SK-N-SH (cell line): Measurements from ENCODE around the gene SINHCAF. TPM values are rescaled to one million over a fixed set of nuclear protein-coding genes. Genes with fewer than 3 reads are reported as not detected.

ENCODE experiments used
- CTCF ChIA-PET: fragments of 300-600, 350-600 bp; formaldehyde crosslinking; extraction: SDS; loops from one replicate; lab custom pipeline; 2021; lab: Yijun Ruan, JAX
- POLR2A ChIA-PET: fragments of 350-600 bp; sonication (Branson Sonifier 250); formaldehyde crosslinking; extraction: SDS; loops from one replicate; lab custom pipeline; 2020; ENCODE audit warnings: antibody characterized with exemption, inconsistent platforms; lab: Yijun Ruan, JAX
- DNase-seq: peaks from one replicate; pipeline ENCODE4 v3.0.0; 2012
- H2AFZ ChIP-seq: fragments of 200-600 bp; sonication (generic); 2 replicates; pipeline ENCODE4 v1.8.1; 2016; ENCODE audit warnings: antibody characterized with exemption, mild to moderate bottlenecking, low read depth
- H3F3A ChIP-seq: fragments of 200-600 bp; sonication (generic); replicated peaks from 2 replicates; pipeline ENCODE3; 2016; ENCODE audit warnings: antibody characterized with exemption, mild to moderate bottlenecking; ENCODE audit not compliant: insufficient read depth
- H3K27ac ChIP-seq, 2 experiments: fragments of 200-500 bp in 1 of 2; fragments of 200-600 bp in 1 of 2; sonication (Bioruptor generic) in 1 of 2; sonication (generic), shearing (Covaris generic) in 1 of 2; 2 replicates each; pipeline versions ENCODE4 v1.5.1 to v1.6.1; 2014 to 2016; ENCODE audit warnings: low read depth in 2 of 2, inconsistent platforms in 1 of 2, low read length in 1 of 2, mild to moderate bottlenecking in 1 of 2, mixed read lengths in 1 of 2
- H3K27me3 ChIP-seq: fragments of 200-600 bp; sonication (generic), shearing (Covaris generic); 2 replicates; pipeline ENCODE4 v1.6.1; 2016; ENCODE audit warnings: mixed run types; ENCODE audit not compliant: insufficient read depth
- H3K36me3 ChIP-seq, 2 experiments: fragments of 200-500 bp in 1 of 2; fragments of 200-600 bp in 1 of 2; sonication (Bioruptor generic) in 1 of 2; sonication (generic) in 1 of 2; replicated peaks in 1 of 2; 2 replicates each; pipeline versions ENCODE3 to v1.5.1; 2014 to 2016; ENCODE audit warnings: low read length in 1 of 2, mild to moderate bottlenecking in 1 of 2; ENCODE audit not compliant: insufficient read depth in 2 of 2, control insufficient read depth in 1 of 2
- H3K4me1 ChIP-seq, 2 experiments: fragments of 200-500 bp in 1 of 2; fragments of 200-600 bp in 1 of 2; sonication (Bioruptor generic) in 1 of 2; sonication (generic), shearing (Covaris generic) in 1 of 2; 2 replicates each; pipeline versions ENCODE4 v1.5.1 to v1.6.1; 2014 to 2016; ENCODE audit warnings: low read depth in 1 of 2, low read length in 1 of 2, mixed run types in 1 of 2; ENCODE audit not compliant: insufficient read depth in 2 of 2, control insufficient read depth in 1 of 2
- H3K4me2 ChIP-seq: fragments of 200-600 bp; sonication (generic), shearing (Covaris generic); 2 replicates; pipeline ENCODE4 v1.6.1; 2017; ENCODE audit warnings: mixed run types
- H3K4me3 ChIP-seq, 2 experiments: fragments of 200-500 bp in 1 of 2; fragments of 200-600 bp in 1 of 2; sonication (Bioruptor generic) in 1 of 2; sonication (generic), shearing (Covaris generic) in 1 of 2; 2 replicates each; pipeline versions ENCODE4 v1.5.1 to v1.8.1; 2014 to 2016; ENCODE audit warnings: low read depth in 2 of 2, inconsistent platforms in 1 of 2, low read length in 1 of 2, mild to moderate bottlenecking in 1 of 2, mixed read lengths in 1 of 2, moderate library complexity in 1 of 2
- H3K79me2 ChIP-seq: fragments of 200-600 bp; sonication (generic); 2 replicates; pipeline ENCODE4 v1.8.1; 2017; ENCODE audit warnings: mild to moderate bottlenecking; ENCODE audit not compliant: insufficient read depth
- H3K9ac ChIP-seq: fragments of 200-600 bp; sonication (generic); 2 replicates; pipeline ENCODE4 v1.6.1; 2017; ENCODE audit warnings: mixed run types
- H3K9me2 ChIP-seq: fragments of 200-600 bp; sonication (generic); 2 replicates; pipeline ENCODE4 v1.6.1; 2017; ENCODE audit warnings: mixed run types
- H3K9me3 ChIP-seq: fragments of 200-600 bp; sonication (generic); 2 replicates; pipeline ENCODE4 v1.6.1; 2017; ENCODE audit warnings: mixed run types, mild to moderate bottlenecking, moderate library complexity
- H4K20me1 ChIP-seq: fragments of 200-600 bp; sonication (generic); 2 replicates; pipeline ENCODE4 v1.6.1; 2017; ENCODE audit warnings: mild to moderate bottlenecking, mixed run types; ENCODE audit not compliant: insufficient read depth
- FOXJ3 ChIP-seq: sonication (generic); formaldehyde crosslinking; IDR thresholded peaks from 2 replicates; pipeline ENCODE4 v1.5.1; 2020; ENCODE audit warnings: mild to moderate bottlenecking, missing genetic modification reagents
- FOXM1 ChIP-seq: IDR thresholded peaks from 2 replicates; pipeline ENCODE4 v1.4.0; 2012; ENCODE audit warnings: low read depth, mild to moderate bottlenecking
- GABPA ChIP-seq: IDR thresholded peaks from 2 replicates; pipeline ENCODE4 v1.4.0; 2012; ENCODE audit warnings: low read depth, mild to moderate bottlenecking
- GATA2 ChIP-seq: sonication (generic); formaldehyde crosslinking; IDR thresholded peaks from 2 replicates; pipeline ENCODE4 v1.5.0; 2020; ENCODE audit warnings: mild to moderate bottlenecking, missing genetic modification reagents
- MEF2A ChIP-seq: IDR thresholded peaks from 2 replicates; pipeline ENCODE4 v1.4.0; 2012; ENCODE audit warnings: low read depth, borderline replicate concordance
- MXI1 ChIP-seq: IDR thresholded peaks from 2 replicates; pipeline ENCODE4 v1.6.1; 2012; ENCODE audit warnings: mild to moderate bottlenecking, low read depth, low read length, improper control_type of control experiment
- RFX5 ChIP-seq: IDR thresholded peaks from 2 replicates; pipeline ENCODE4 v1.6.1; 2012; ENCODE audit warnings: mild to moderate bottlenecking, improper control_type of control experiment, low read length
- RXRA ChIP-seq: IDR thresholded peaks from 2 replicates; pipeline ENCODE4 v1.4.0; 2012; ENCODE audit warnings: low read depth, mild to moderate bottlenecking, borderline replicate concordance
- SMC3 ChIP-seq: IDR thresholded peaks from 2 replicates; pipeline ENCODE4 v1.6.1; 2012; ENCODE audit warnings: low read depth, low read length, improper control_type of control experiment
- TEAD4 ChIP-seq: IDR thresholded peaks from 2 replicates; pipeline ENCODE4 v1.4.0; 2012; ENCODE audit warnings: mild to moderate bottlenecking, borderline replicate concordance; ENCODE audit not compliant: insufficient read depth
- USF1 ChIP-seq: IDR thresholded peaks from 2 replicates; pipeline ENCODE4 v1.4.0; 2012; ENCODE audit warnings: low read depth, borderline replicate concordance
- YY1 ChIP-seq: IDR thresholded peaks from 2 replicates; pipeline ENCODE4 v1.4.0; 2012; ENCODE audit warnings: low read depth, mild to moderate bottlenecking
- ZBTB33 ChIP-seq: IDR thresholded peaks from 2 replicates; pipeline ENCODE4 v1.4.0; 2012; ENCODE audit warnings: low read depth, borderline replicate concordance
- WGBS: methylation state at CpG from one replicate; pipeline ENCODE4 v1.1.6; 2017; ENCODE audit warnings: low lambda C conversion rate; 5-methylcytosine and 5-hydroxymethylcytosine counted together
- polyA plus RNA-seq, 3 experiments: library from polyadenylated mRNA; depleted of rRNA; stranded (reverse); fragments of >200 nt; gene quantifications; 2 replicates each; pipeline ENCODE4 v1.2.3, GENCODE V29; 2012

SINHCAF gene
- polyA plus RNA-seq, 1 of the 3 experiments (the other 2 are of a cell fraction), result 22.2 TPM

GRCh38 chr12:31362115-31362758 is 36.3 kb upstream of the SINHCAF start:
- POLR2A ChIA-PET, result interaction anchor here (0.5 kb wide), 1 partner anchor 19 kb away, joined by 3 read pairs; no protein-coding TSS in a partner anchor
- no peaks in the 10 kb centered on the region for H3K27me3 ChIP-seq
- no peaks in the 10 kb centered on the region for H3K79me2 ChIP-seq
- H3K36me3 ChIP-seq, result no peaks in the 10 kb centered on the region
- H3K4me2 ChIP-seq, result no peak overlapping the region
- no peaks in the 10 kb centered on the region for H3K4me1 ChIP-seq
- no peak overlapping the region for H2AFZ ChIP-seq
- CTCF ChIA-PET, result interaction anchor here (0.9 kb wide), 1 partner anchor 16 kb away, joined by 4 read pairs; no protein-coding TSS in a partner anchor
- H3K27ac ChIP-seq, result no peak overlapping the region
- no peak overlapping the region for H3K9ac ChIP-seq
- H3K9me3 ChIP-seq, result no peaks in the 10 kb centered on the region
- no peaks in the 10 kb centered on the region for H3K9me2 ChIP-seq
- no peak for TF ChIP-seq YY1
- TF ChIP-seq GABPA, result no peak
- no peak for TF ChIP-seq TEAD4
- TF ChIP-seq FOXJ3, result no peak
- TF ChIP-seq USF1, result no peak
- TF ChIP-seq RFX5, result no peak
- TF ChIP-seq RXRA, result no peak
- TF ChIP-seq MEF2A, result no peak
- TF ChIP-seq MXI1, result no peak
- no peak for TF ChIP-seq ZBTB33
- TF ChIP-seq FOXM1, result no peak
- TF ChIP-seq SMC3, result no peak
- H4K20me1 ChIP-seq, result no peaks in the 10 kb centered on the region
- no peak overlapping the region for H3K4me3 ChIP-seq
- no peaks in the 10 kb centered on the region for H3F3A ChIP-seq
- no peak for DNase-seq
- 72% methylated on average over 11 of the region's 13 CpGs for WGBS

GRCh38 chr12:31361730-31362114 is 35.8 kb upstream of the SINHCAF start:
- Histone ChIP-seq H3K9me3 (no peaks in the 10 kb centered on the region), H2AFZ (no peak overlapping the region), H3K36me3 (no peaks in the 10 kb centered on the region), H3K9me2 (no peaks in the 10 kb centered on the region), H3K27ac (no peak overlapping the region), H3F3A (no peaks in the 10 kb centered on the region), H4K20me1 (no peaks in the 10 kb centered on the region), H3K79me2 (no peaks in the 10 kb centered on the region), H3K4me3 (no peak overlapping the region), H3K4me2 (no peak overlapping the region), H3K9ac (no peak overlapping the region), H3K4me1 (no peaks in the 10 kb centered on the region), H3K27me3 (no peaks in the 10 kb centered on the region)
- TF ChIP-seq GATA2 (no peak), RXRA (no peak)
- ChIA-PET CTCF (no interaction called here), POLR2A (no interaction called here)
- DNase-seq, result no peak
- WGBS, result 83% methylated on average over 14 of the region's 14 CpGs
